GM19193 (cell line): Measurements from ENCODE around the gene OR2A12.

Source experiments
- POLR2A ChIP-seq: IDR thresholded peaks from 4 replicates; pipeline ENCODE4 v1.6.1; 2011; ENCODE audit not compliant: insufficient read depth, insufficient read length; ENCODE audit errors: extremely low read depth

Gene OR2A12

GRCh38 chr7:144085978-144086377 is at the start of gene OR2A12:
Gene OR2A12, plus strand, starts transcription at chr7:144086278. Its CDS starts 8,830 bp downstream, at chr7:144095108.
- TF ChIP-seq POLR2A: no peak

GRCh38 chr7:144036302-144036885 is 49.7 kb upstream of the OR2A12 start:
- no peak for TF ChIP-seq POLR2A

- TF ChIP-seq POLR2A: no peak
Measured at GRCh38 chr7:144037414-144038035, 48.6 kb upstream of the OR2A12 start.

GRCh38 chr7:144038887-144039286 is 47.2 kb upstream of the OR2A12 start:
- no peak for TF ChIP-seq POLR2A

- no peak for TF ChIP-seq POLR2A
Measured at GRCh38 chr7:144048648-144049047, 37.4 kb upstream of the OR2A12 start, which contains the start of gene OR2A5. Gene OR2A5, plus strand, starts transcription at chr7:144048948. Its CDS starts 1,454 bp downstream, at chr7:144050402.

GRCh38 chr7:144049491-144049890 is 36.6 kb upstream of the OR2A12 start:
- TF ChIP-seq POLR2A: no peak

GRCh38 chr7:144050093-144050492 is 36.0 kb upstream of the OR2A12 start:
- TF ChIP-seq POLR2A: no peak

- no peak for TF ChIP-seq POLR2A
Measured at GRCh38 chr7:144057954-144058353, 28.1 kb upstream of the OR2A12 start.

GRCh38 chr7:144063710-144064109 is 22.4 kb upstream of the OR2A12 start:
- TF ChIP-seq POLR2A: no peak

GRCh38 chr7:144069511-144069910 is 16.6 kb upstream of the OR2A12 start, which contains the start of gene OR2A25:
Gene OR2A25, plus strand, starts transcription at chr7:144069811. Its CDS starts 4,409 bp downstream, at chr7:144074220.
- no peak for TF ChIP-seq POLR2A

- no peak for TF ChIP-seq POLR2A
Measured at GRCh38 chr7:144069953-144070352, 16.1 kb upstream of the OR2A12 start.

GRCh38 chr7:144074374-144074773 is 11.7 kb upstream of the OR2A12 start:
- no peak for TF ChIP-seq POLR2A

GRCh38 chr7:144086730-144087129 is 652 bp downstream of the OR2A12 start:
- TF ChIP-seq POLR2A: no peak

GRCh38 chr7:144087230-144087629 is 1.2 kb downstream of the OR2A12 start:
- no peak for TF ChIP-seq POLR2A

GRCh38 chr7:144090667-144091066 is 4.6 kb downstream of the OR2A12 start:
- no peak for TF ChIP-seq POLR2A

- no peak for TF ChIP-seq POLR2A
Measured at GRCh38 chr7:144098776-144099175, 12.7 kb downstream of the OR2A12 start.
